ENCODE measurements around the gene OXNAD1.

Gene OXNAD1

GRCh38 chr3:16317561-16317945, 52.5 kb downstream of the OXNAD1 start:
- Mint-ChIP-seq H3K36me3 (peaks cover 92% of the 10 kb centered on the region), H3K27ac (peak overlapping the region; percentile 41), H3K4me1 (peaks cover 64% of the 10 kb centered on the region), H3K4me3 (no peak overlapping the region), H3K9me3 (no peaks in the 10 kb centered on the region)
- ATAC-seq (no peak), DNase-seq (ENCODE audit: low spot score in 2 of 2) (peak in 1 of 2 donors; percentile 46)

GRCh38 chr3:16318176-16318575, 53.2 kb downstream of the OXNAD1 start:
- Mint-ChIP-seq H3K4me3 (no peak overlapping the region), H3K36me3 (peaks cover 92% of the 10 kb centered on the region), H3K4me1 (peaks cover 58% of the 10 kb centered on the region), H3K9me3 (no peaks in the 10 kb centered on the region), H3K27ac (peak overlapping the region; percentile 41)
- DNase-seq (ENCODE audit: low spot score in 2 of 2) (no peak), ATAC-seq (no peak)

DNA sequence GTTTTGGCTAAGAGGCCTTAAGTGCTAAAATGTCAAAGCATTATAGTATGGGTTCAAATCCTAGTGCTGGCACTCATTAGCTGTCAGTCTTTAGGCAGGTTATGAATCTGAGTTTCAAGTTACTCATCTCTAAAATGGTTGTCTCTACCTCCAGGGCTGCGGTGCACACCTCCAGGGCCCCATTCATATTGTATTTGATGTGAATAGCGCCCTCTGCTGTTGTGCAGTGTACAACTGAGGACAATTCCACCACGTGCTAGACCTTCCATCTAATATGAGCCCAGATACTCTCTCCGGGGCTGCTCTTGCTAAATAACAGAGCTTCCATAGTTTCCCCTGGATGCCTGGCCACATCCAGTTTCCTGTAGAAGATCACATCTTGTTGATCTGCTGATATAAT, 54.3 kb downstream of the OXNAD1 start:
- DNase-seq (ENCODE audit: low spot score in 2 of 2) (peak; percentile 65 to 85), ATAC-seq (peak; percentile 99)
- peaks cover 93% of the 10 kb centered on the region for H3K36me3 Mint-ChIP-seq
- H3K4me3 Mint-ChIP-seq: no peak overlapping the region
- no peaks in the 10 kb centered on the region for H3K9me3 Mint-ChIP-seq
- peaks cover 48% of the 10 kb centered on the region for H3K4me1 Mint-ChIP-seq
- H3K27ac Mint-ChIP-seq: peak overlapping the region; percentile 88

DNA sequence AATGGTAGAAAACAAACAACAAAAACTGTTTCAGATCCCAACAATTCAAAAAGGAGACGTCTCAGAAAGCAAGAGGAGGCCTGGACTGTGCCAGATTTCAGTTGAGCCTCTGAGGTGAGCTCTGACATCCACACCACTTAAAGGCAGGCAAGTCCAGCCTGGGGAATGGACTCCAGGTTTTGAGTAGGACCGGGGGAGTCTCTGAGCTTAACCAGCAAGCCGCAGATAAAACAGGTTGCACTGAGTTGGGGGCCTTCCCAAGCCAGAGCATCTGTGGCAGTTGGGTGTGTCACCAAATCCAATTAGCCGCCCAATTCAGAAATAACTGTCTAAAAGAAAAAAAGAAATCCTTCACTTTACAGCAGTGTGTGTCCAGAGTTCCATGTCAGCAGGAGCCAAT, 54.7 kb downstream of the OXNAD1 start:
- ATAC-seq: no peak
- Mint-ChIP-seq H3K4me3 (no peak overlapping the region), H3K36me3 (peaks cover 93% of the 10 kb centered on the region), H3K9me3 (no peaks in the 10 kb centered on the region), H3K4me1 (peaks cover 48% of the 10 kb centered on the region), H3K27ac (peak overlapping the region; percentile 88)
- peak in 1 of 2 donors; percentile 49 for DNase-seq (ENCODE audit: low spot score in 2 of 2)

- no peak overlapping the region for H3K4me3 Mint-ChIP-seq
- H3K27ac Mint-ChIP-seq: peak overlapping the region; percentile 48
- H3K9me3 Mint-ChIP-seq: no peaks in the 10 kb centered on the region
- no peak for ATAC-seq
- DNase-seq (ENCODE audit: low spot score in 2 of 2): peak in 1 of 2 donors; percentile 46
- H3K36me3 Mint-ChIP-seq: peaks cover 92% of the 10 kb centered on the region
- H3K4me1 Mint-ChIP-seq: peaks cover 50% of the 10 kb centered on the region
These were observed 55.7 kb downstream of the OXNAD1 start for GRCh38 chr3:16320711-16321110.

DNA sequence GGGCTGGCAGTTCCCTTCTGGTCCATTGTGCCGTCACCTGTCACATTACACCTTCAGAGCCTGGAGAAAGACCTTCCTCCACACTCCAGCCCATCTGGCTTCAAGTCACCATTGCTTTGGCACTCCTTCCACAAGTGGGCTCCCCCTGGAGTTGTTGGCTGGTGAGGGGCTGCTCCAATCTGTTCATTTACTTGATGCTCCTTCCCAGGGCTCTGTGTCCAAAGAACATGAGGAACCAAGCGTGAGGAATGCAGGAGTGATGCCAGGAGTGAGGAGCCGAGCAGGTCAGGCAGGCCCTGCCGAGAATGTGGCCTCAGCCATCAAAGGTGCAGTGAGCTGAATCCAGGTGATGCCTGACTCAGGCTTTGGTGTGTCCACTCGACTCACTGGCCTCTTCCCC, 57.2 kb downstream of the OXNAD1 start:
- no peak overlapping the region for H3K4me3 Mint-ChIP-seq
- ATAC-seq (no peak), DNase-seq (ENCODE audit: low spot score in 2 of 2) (no peak)
- H3K27ac Mint-ChIP-seq: peak overlapping the region; percentile 48
- H3K36me3 Mint-ChIP-seq: peaks cover 90% of the 10 kb centered on the region
- peaks cover 36% of the 10 kb centered on the region for H3K4me1 Mint-ChIP-seq
- H3K9me3 Mint-ChIP-seq: no peaks in the 10 kb centered on the region

DNA sequence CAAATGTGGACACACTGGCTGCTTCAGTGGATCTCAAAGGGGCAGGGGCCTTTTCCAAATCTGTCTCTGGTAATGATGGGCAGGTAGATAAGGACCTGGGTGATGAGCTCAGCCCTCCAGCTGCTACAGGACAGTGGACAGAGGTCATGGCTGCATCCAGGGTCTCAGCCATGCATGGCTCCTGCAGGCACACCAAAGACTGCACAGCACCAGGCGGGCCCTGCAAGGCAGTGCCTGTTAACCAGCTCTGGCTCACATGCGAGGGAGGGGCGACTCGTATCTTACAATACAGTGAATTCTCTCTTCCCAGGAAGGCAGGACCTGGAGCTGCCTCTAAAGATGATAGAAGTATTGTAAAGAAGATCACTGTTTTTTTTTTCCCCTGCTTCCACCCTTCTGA, 58.7 kb downstream of the OXNAD1 start:
- DNase-seq (ENCODE audit: low spot score in 2 of 2) (no peak), ATAC-seq (no peak)
- Mint-ChIP-seq H3K27ac (peak overlapping the region; percentile 48), H3K4me3 (no peak overlapping the region), H3K36me3 (peaks cover 94% of the 10 kb centered on the region), H3K9me3 (no peaks in the 10 kb centered on the region), H3K4me1 (peaks cover 33% of the 10 kb centered on the region)

- H3K9me3 Mint-ChIP-seq: no peaks in the 10 kb centered on the region
- no peak for DNase-seq (ENCODE audit: low spot score in 2 of 2)
- peaks cover 12% of the 10 kb centered on the region for H3K4me1 Mint-ChIP-seq
- no peak overlapping the region for H3K4me3 Mint-ChIP-seq
- no peak overlapping the region for H3K27ac Mint-ChIP-seq
- no peak for ATAC-seq
- peaks cover 89% of the 10 kb centered on the region for H3K36me3 Mint-ChIP-seq
These were observed 60.8 kb downstream of the OXNAD1 start for GRCh38 chr3:16325850-16326249.

DNA sequence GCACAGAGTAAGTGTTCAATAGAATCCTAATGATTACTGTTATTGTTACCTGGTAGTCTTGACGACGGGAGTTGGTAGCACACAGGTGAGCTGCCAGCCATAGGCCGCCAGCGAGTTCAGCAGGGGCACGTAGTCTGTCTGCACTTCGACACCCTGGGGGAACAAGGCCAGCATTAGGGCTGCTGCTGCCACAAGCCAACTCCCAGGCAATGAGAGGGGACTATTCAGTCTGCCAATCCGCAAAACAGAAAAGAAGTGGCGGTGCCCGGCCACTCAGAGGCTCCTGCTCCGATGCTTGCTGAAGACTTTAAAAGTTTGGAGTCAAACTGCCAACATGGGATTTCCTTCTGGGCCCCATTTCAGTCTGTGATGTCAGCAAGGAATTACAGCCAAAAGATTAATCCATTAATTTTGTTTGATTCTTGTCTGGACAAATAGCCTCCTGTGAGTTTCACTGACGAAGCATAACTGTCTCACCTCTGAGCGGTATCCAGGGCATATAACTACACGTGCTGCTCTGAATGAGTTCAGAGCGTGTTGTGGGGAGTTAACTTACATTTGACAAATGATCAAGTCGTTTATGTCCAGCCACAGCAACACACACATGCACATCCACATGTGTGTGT, 61.8 kb downstream of the OXNAD1 start:
- no peak for ATAC-seq
- Mint-ChIP-seq H3K36me3 (peaks cover 89% of the 10 kb centered on the region), H3K27ac (peak overlapping the region; percentile 69), H3K4me3 (no peak overlapping the region), H3K4me1 (peaks cover 6% of the 10 kb centered on the region), H3K9me3 (peaks cover 4% of the 10 kb centered on the region)
- no peak for DNase-seq (ENCODE audit: low spot score in 2 of 2)

GRCh38 chr3:16328124-16328523, 63.1 kb downstream of the OXNAD1 start:
- DNase-seq (ENCODE audit: low spot score in 2 of 2): no peak
- H3K27ac Mint-ChIP-seq: peak overlapping the region; percentile 69
- H3K36me3 Mint-ChIP-seq: peaks cover 89% of the 10 kb centered on the region
- peaks cover 14% of the 10 kb centered on the region for H3K4me1 Mint-ChIP-seq
- no peak overlapping the region for H3K4me3 Mint-ChIP-seq
- peaks cover 11% of the 10 kb centered on the region for H3K9me3 Mint-ChIP-seq
- no peak for ATAC-seq

- Mint-ChIP-seq H3K4me1 (peaks cover 16% of the 10 kb centered on the region), H3K36me3 (peaks cover 90% of the 10 kb centered on the region), H3K9me3 (peaks cover 11% of the 10 kb centered on the region), H3K27ac (peak overlapping the region; percentile 69), H3K4me3 (no peak overlapping the region)
- DNase-seq (ENCODE audit: low spot score in 2 of 2) (no peak), ATAC-seq (no peak)
These were observed 64.2 kb downstream of the OXNAD1 start for GRCh38 chr3:16329036-16329825.

- H3K36me3 Mint-ChIP-seq: peaks cover 90% of the 10 kb centered on the region
- H3K4me3 Mint-ChIP-seq: no peak overlapping the region
- H3K27ac Mint-ChIP-seq: no peak overlapping the region
- DNase-seq (ENCODE audit: low spot score in 2 of 2) (no peak), ATAC-seq (no peak)
- H3K9me3 Mint-ChIP-seq: peaks cover 11% of the 10 kb centered on the region
- peaks cover 21% of the 10 kb centered on the region for H3K4me1 Mint-ChIP-seq
These were observed 64.8 kb downstream of the OXNAD1 start for GRCh38 chr3:16329826-16330129.

- Mint-ChIP-seq H3K27ac (no peak overlapping the region), H3K36me3 (peaks cover 90% of the 10 kb centered on the region), H3K4me3 (no peak overlapping the region), H3K4me1 (peaks cover 25% of the 10 kb centered on the region), H3K9me3 (peaks cover 11% of the 10 kb centered on the region)
- no peak for DNase-seq (ENCODE audit: low spot score in 2 of 2)
- ATAC-seq: no peak
These were observed 65.3 kb downstream of the OXNAD1 start for GRCh38 chr3:16330351-16330750.

DNA sequence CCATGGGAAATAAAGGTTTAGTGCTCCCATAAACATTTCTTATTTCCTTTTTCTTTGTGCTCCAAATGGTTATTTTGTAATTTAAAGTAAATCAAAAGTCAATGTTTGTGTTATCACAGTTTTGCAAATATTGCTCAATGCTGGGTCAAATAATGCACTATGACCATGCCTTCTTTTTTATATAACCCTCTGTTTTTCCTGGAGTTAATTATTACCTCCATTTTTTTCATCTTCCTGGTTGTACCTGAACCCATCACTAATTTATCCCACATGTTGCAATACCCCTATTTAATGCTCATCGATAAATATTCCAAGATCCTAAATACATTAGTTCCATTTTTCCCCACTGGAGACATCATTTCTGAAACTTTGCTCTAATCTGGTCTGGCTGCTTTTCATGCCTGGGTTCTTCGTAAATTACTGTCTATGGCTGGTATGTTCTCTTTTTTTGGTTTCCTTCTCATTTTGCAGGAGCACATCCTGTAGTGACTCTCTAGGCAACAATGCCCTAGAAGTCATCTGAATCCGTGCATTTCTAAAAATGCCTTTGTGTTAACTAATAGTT, 66.4 kb downstream of the OXNAD1 start:
- H3K9me3 Mint-ChIP-seq: peaks cover 11% of the 10 kb centered on the region
- no peak overlapping the region for H3K4me3 Mint-ChIP-seq
- H3K4me1 Mint-ChIP-seq: peaks cover 28% of the 10 kb centered on the region
- DNase-seq (ENCODE audit: low spot score in 2 of 2) (no peak), ATAC-seq (no peak)
- H3K27ac Mint-ChIP-seq: no peak overlapping the region
- peaks cover 92% of the 10 kb centered on the region for H3K36me3 Mint-ChIP-seq

GRCh38 chr3:16332904-16333426, 68.0 kb downstream of the OXNAD1 start:
- Mint-ChIP-seq H3K4me1 (peaks cover 33% of the 10 kb centered on the region), H3K4me3 (no peak overlapping the region), H3K9me3 (peaks cover 11% of the 10 kb centered on the region), H3K36me3 (peaks cover 93% of the 10 kb centered on the region), H3K27ac (no peak overlapping the region)
- ATAC-seq (no peak), DNase-seq (ENCODE audit: low spot score in 2 of 2) (no peak)

DNA sequence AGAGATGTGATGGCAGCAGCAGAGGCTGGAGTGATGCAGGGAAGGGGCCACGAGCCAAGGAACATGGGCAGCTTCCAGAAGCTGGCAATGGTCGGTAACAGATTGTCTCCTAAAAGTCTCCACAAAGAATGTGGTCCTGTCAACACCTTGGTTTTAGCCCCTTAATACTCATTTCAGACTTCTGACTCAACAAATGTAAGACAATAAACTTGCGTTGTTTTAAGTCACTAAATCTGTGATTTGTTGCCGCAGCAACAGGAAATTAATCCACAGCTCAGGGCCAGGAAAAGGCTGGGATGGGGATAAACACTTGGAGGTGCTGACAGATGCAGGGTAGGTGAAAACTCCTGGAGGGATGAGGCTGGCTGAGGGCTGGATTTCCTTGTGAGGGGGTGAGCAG, 69.9 kb downstream of the OXNAD1 start:
- Mint-ChIP-seq H3K36me3 (peaks cover 90% of the 10 kb centered on the region), H3K4me1 (peaks cover 52% of the 10 kb centered on the region), H3K27ac (peak overlapping the region; percentile 90), H3K9me3 (peaks cover 11% of the 10 kb centered on the region), H3K4me3 (no peak overlapping the region)
- DNase-seq (ENCODE audit: low spot score in 2 of 2) (no peak), ATAC-seq (no peak)

Data from stimulated activated effector memory CD8-positive, alpha-beta T cell treated with anti-CD3 and anti-CD28 coated beads, Interleukin-12 subunit alpha, Interleukin-12 subunit beta, amount 100 ng/mL, for 72 hours (primary cell).